ENCODE data around the gene SHISA7. TPM values are rescaled to one million over a fixed set of nuclear protein-coding genes. Genes with fewer than 3 reads are reported as not detected.

SHISA7 gene
- total RNA-seq, 3 donors from 2014 or later (not counting 1 experiment from before 2014, with no cell fraction given), result not detected

DNA sequence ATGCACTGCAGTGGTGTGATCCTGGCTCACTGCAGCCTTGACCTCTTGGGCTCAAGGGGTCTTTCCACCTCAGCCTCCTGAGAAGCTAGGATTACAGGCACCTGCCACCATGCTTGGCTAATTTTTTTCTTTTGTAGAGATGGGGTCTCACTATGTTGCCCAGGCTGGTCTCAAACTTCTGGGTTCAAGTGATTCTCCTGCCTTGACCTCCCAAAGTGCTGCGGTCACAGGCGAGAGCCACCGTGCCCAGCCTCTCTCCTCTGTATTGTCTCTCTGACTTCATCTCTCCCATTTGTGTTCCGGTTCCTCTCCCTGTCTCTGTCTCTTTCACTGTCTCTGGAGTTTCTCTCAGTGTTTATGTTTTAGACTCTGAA is 23.1 kb upstream of the SHISA7 start:
- H3K4me1 ChIP-seq (ENCODE audit: control insufficient read depth, insufficient read depth, low read length), result peaks cover 13% of the 10 kb centered on the region
- H3K9me3 ChIP-seq (ENCODE audit: control insufficient read depth, insufficient read depth, low read length), result no peaks in the 10 kb centered on the region
- Mint-ChIP-seq H3K9me3 (no peaks in the 10 kb centered on the region), H3K27me3 (ENCODE audit: low read depth in 2 of 2) (peaks cover 0 to 5% of the 10 kb centered on the region in 2 donors), H3K27ac (no peak overlapping the region), H3K4me1 (peaks cover 12 to 23% of the 10 kb centered on the region in 2 donors), H3K36me3 (no peaks in the 10 kb centered on the region), H3K4me3 (no peak overlapping the region)
- ATAC-seq, result no peak
- DNase-seq, result no peak
- no peaks in the 10 kb centered on the region for H3K27me3 ChIP-seq (ENCODE audit: control insufficient read depth, insufficient read depth, low read length)
- H3K36me3 ChIP-seq (ENCODE audit: control insufficient read depth, insufficient read depth, low read length), result no peaks in the 10 kb centered on the region
- H3K4me3 ChIP-seq (ENCODE audit: low read length), result no peak overlapping the region
- intact Hi-C loops (cut with micrococcal nuclease), result loop anchor here (2.0 kb wide), 1 partner anchor 39 kb away; no protein-coding TSS in a partner anchor
- no peak overlapping the region for H3K27ac ChIP-seq (ENCODE audit: low read length)
- 93% methylated on average over 4 of the region's 4 CpGs for WGBS (ENCODE audit: insufficient coverage)
- TF ChIP-seq, protein P1, sequence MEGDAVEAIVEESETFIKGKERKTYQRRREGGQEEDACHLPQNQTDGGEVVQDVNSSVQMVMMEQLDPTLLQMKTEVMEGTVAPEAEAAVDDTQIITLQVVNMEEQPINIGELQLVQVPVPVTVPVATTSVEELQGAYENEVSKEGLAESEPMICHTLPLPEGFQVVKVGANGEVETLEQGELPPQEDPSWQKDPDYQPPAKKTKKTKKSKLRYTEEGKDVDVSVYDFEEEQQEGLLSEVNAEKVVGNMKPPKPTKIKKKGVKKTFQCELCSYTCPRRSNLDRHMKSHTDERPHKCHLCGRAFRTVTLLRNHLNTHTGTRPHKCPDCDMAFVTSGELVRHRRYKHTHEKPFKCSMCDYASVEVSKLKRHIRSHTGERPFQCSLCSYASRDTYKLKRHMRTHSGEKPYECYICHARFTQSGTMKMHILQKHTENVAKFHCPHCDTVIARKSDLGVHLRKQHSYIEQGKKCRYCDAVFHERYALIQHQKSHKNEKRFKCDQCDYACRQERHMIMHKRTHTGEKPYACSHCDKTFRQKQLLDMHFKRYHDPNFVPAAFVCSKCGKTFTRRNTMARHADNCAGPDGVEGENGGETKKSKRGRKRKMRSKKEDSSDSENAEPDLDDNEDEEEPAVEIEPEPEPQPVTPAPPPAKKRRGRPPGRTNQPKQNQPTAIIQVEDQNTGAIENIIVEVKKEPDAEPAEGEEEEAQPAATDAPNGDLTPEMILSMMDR (IDR thresholded peaks at IDR 0.05), result no peak

DNA sequence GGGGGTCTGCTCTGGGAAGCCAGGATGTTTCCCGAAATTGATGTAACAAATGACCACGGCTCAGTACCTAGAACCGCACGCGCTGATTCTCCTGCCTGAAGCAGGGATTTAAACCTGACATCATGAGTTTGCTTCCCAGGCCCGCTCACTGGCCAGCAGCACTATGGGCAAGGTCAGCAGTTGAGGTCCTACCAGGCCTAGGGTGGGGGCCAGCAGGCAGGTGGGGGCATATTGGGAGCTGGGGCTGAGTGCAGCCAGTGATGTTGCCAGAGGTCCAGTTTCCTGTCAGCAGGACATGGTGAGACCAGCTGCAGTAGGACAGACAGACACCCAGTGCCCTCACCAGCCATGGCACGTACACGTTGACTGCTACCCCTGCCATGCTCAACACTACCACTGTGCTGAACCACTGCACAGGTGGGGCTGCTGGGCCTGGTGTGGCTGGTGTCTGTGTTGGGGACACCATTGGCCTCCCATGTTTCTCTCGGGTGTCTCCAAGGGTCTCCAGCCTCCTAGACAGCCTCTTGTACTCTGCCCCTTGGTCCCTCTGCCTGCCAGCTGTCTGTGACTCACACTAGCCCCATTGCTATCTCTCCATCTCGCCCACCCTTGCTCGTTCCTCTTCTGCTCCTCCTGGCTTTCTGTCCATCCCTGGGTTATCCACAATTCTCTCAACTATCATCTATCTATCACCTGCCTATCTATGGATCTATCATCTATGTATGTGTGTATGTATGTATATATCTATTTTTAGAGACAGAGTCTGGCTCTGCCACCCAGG is 22.6 kb upstream of the SHISA7 start:
- Histone ChIP-seq H3K27ac (ENCODE audit: low read length) (no peak overlapping the region), H3K36me3 (ENCODE audit: control insufficient read depth, insufficient read depth, low read length) (no peaks in the 10 kb centered on the region), H3K4me1 (ENCODE audit: control insufficient read depth, insufficient read depth, low read length) (peaks cover 19% of the 10 kb centered on the region), H3K4me3 (ENCODE audit: low read length) (no peak overlapping the region), H3K9me3 (ENCODE audit: control insufficient read depth, insufficient read depth, low read length) (no peaks in the 10 kb centered on the region), H3K27me3 (ENCODE audit: control insufficient read depth, insufficient read depth, low read length) (no peaks in the 10 kb centered on the region)
- ATAC-seq (no peak), DNase-seq (no peak)
- Mint-ChIP-seq H3K36me3 (no peaks in the 10 kb centered on the region), H3K4me1 (peaks cover 15 to 28% of the 10 kb centered on the region in 2 donors), H3K27ac (no peak overlapping the region), H3K9me3 (no peaks in the 10 kb centered on the region), H3K27me3 (ENCODE audit: low read depth in 2 of 2) (peaks cover 0 to 5% of the 10 kb centered on the region in 2 donors), H3K4me3 (no peak overlapping the region)
- TF ChIP-seq, protein P1 (IDR thresholded peaks at IDR 0.05), result no peak
- intact Hi-C loops (cut with micrococcal nuclease), result loop anchor here (2.0 kb wide), 1 partner anchor 39 kb away; no protein-coding TSS in a partner anchor
- WGBS (ENCODE audit: insufficient coverage), result 90% methylated on average over 11 of the region's 11 CpGs

- 81% methylated on average over 13 of the region's 14 CpGs for WGBS (ENCODE audit: insufficient coverage)
- no peaks in the 10 kb centered on the region for H3K36me3 ChIP-seq (ENCODE audit: control insufficient read depth, insufficient read depth, low read length)
- Mint-ChIP-seq H3K4me1 (peaks cover 24 to 36% of the 10 kb centered on the region in 2 donors), H3K4me3 (no peak within 1 kb of the TSS), H3K27ac (no peak within 1 kb of the TSS), H3K9me3 (no peaks in the 10 kb centered on the region), H3K27me3 (ENCODE audit: low read depth in 2 of 2) (peaks cover 0 to 5% of the 10 kb centered on the region in 2 donors), H3K36me3 (no peaks in the 10 kb centered on the region)
- no peak for DNase-seq
- intact Hi-C loops (cut with micrococcal nuclease), result no loop called here
- peaks cover 19% of the 10 kb centered on the region for H3K4me1 ChIP-seq (ENCODE audit: control insufficient read depth, insufficient read depth, low read length)
- H3K27ac ChIP-seq (ENCODE audit: low read length), result no peak within 1 kb of the TSS
- no peak for ATAC-seq
- H3K9me3 ChIP-seq (ENCODE audit: control insufficient read depth, insufficient read depth, low read length), result no peaks in the 10 kb centered on the region
- H3K27me3 ChIP-seq (ENCODE audit: control insufficient read depth, insufficient read depth, low read length), result no peaks in the 10 kb centered on the region
- H3K4me3 ChIP-seq (ENCODE audit: low read length), result no peak within 1 kb of the TSS
- TF ChIP-seq, protein P1 (IDR thresholded peaks at IDR 0.05), result no peak
These were observed 21.6 kb upstream of the SHISA7 start, which contains the start of gene C19orf85 for GRCh38 chr19:55464662-55465054. Gene C19orf85 (minus strand): TSS chr19:55464751. CDS start chr19:55464554, 197 bp downstream.

Measured in natural killer cell (primary cell).